AG04450 (cell line): Measurements from ENCODE around the gene ASIC3. TPM values are rescaled to one million over a fixed set of nuclear protein-coding genes. Genes with fewer than 3 reads are reported as not detected.
"Not testable (repeated sequence)": the region's sequence is repeated elsewhere in the genome, so short reads cannot be mapped to it uniquely, and the experiment has no call there.

Source experiments
- CTCF ChIA-PET: fragments of 300-600, 350-600 bp; formaldehyde crosslinking; extraction: SDS; loops from one replicate; lab custom pipeline; 2022; ENCODE audit warnings: antibody characterized with exemption, inconsistent platforms; lab: Charles Lee
- POLR2A ChIA-PET: fragments of 350-600 bp; formaldehyde crosslinking; extraction: SDS; loops from one replicate; lab custom pipeline; 2021; ENCODE audit warnings: antibody characterized with exemption, inconsistent platforms; lab: Yijun Ruan, JAX
- DNase-seq: peaks from one replicate; pipeline ENCODE4 v3.0.0-alpha.2; 2011; ENCODE audit warnings: low read depth, low spot score
- H3K27ac ChIP-seq: one replicate; pipeline ENCODE4 v1.5.1; 2012; ENCODE audit warnings: low read depth, low read length, control low read depth
- H3K27me3 ChIP-seq: one replicate; pipeline ENCODE4 v1.6.0; 2012; ENCODE audit warnings: low read length; ENCODE audit not compliant: control insufficient read depth, insufficient read depth
- H3K4me3 ChIP-seq: 2 replicates; pipeline ENCODE4 v1.5.1; 2011; ENCODE audit warnings: mild to moderate bottlenecking, low read depth, low read length, control low read depth
- H3K9me3 ChIP-seq: 2 replicates; pipeline ENCODE4 v1.5.1; 2012; ENCODE audit warnings: low read length; ENCODE audit not compliant: control insufficient read depth, insufficient read depth
- CTCF ChIP-seq: IDR thresholded peaks from 2 replicates; pipeline ENCODE4 v1.5.1; 2011; ENCODE audit warnings: low read depth, low read length, control low read depth, inconsistent platforms
- polyA plus RNA-seq: library from polyadenylated mRNA; depleted of rRNA; stranded (reverse); fragments of >200 nt; gene quantifications from 2 replicates; pipeline ENCODE4 v1.2.3, GENCODE V29; 2011

ASIC3 gene
- polyA plus RNA-seq, 1 experiment = 0.07 TPM

- no peaks in the 10 kb centered on the region for H3K27me3 ChIP-seq
- no peak overlapping the region for H3K4me3 ChIP-seq
- DNase-seq = no peak
- no peak for TF ChIP-seq CTCF
- H3K9me3 ChIP-seq = no peaks in the 10 kb centered on the region; the same call in 1 of the 2 replicates
- ChIA-PET CTCF (no interaction called here), POLR2A (no interaction called here)
- no peak overlapping the region for H3K27ac ChIP-seq
These were observed 7.5 kb upstream of the ASIC3 start for GRCh38 chr7:151040616-151041375.

GRCh38 chr7:151043449-151043848, 4.9 kb upstream of the ASIC3 start:
- POLR2A ChIA-PET, H3K4me3 ChIP-seq, H3K27ac ChIP-seq, H3K27me3 ChIP-seq, DNase-seq, CTCF ChIA-PET, H3K9me3 ChIP-seq: not testable (repeated sequence)

GRCh38 chr7:151043959-151044358, 4.4 kb upstream of the ASIC3 start:
- H3K27ac ChIP-seq = no peak overlapping the region
- no peaks in the 10 kb centered on the region for H3K27me3 ChIP-seq
- no peak for DNase-seq
- ChIA-PET POLR2A (interaction anchor here (0.7 kb wide), 1 partner anchor 13 kb away, joined by 3 read pairs; no protein-coding TSS in a partner anchor), CTCF (no interaction called here)
- no peaks in the 10 kb centered on the region; the same call in 1 of the 2 replicates for H3K9me3 ChIP-seq
- TF ChIP-seq CTCF = no peak
- H3K4me3 ChIP-seq = no peak overlapping the region

GRCh38 chr7:151045262-151045661, 3.1 kb upstream of the ASIC3 start:
- Histone ChIP-seq H3K27ac (no peak overlapping the region), H3K27me3 (peaks cover 2% of the 10 kb centered on the region)

GRCh38 chr7:151045967-151046366, 2.4 kb upstream of the ASIC3 start:
- no peak for TF ChIP-seq CTCF
- no peak for DNase-seq
- Histone ChIP-seq H3K27ac (no peak overlapping the region), H3K27me3 (peaks cover 5% of the 10 kb centered on the region), H3K9me3 (no peaks in the 10 kb centered on the region; the same call in 1 of the 2 replicates), H3K4me3 (no peak overlapping the region)
- ChIA-PET POLR2A (no interaction called here), CTCF (no interaction called here)

More at GRCh38 chr7:151045262-151045661, 3.1 kb upstream of the ASIC3 start:
- H3K4me3 ChIP-seq = no peak overlapping the region
- no peak for DNase-seq
- no peak for TF ChIP-seq CTCF
- CTCF ChIA-PET = no interaction called here
- POLR2A ChIA-PET = no interaction called here
- H3K9me3 ChIP-seq = no peaks in the 10 kb centered on the region; the same call in 1 of the 2 replicates
